GM23248 (cell line): Measurements from ENCODE around the gene PDE4C.

Experiments used
- EZH2 ChIP-seq: fragments of 200-600 bp; sonication (generic); IDR thresholded peaks from 2 replicates; pipeline ENCODE4 v1.6.1; 2018; ENCODE audit warnings: antibody characterized with exemption, mild to moderate bottlenecking; ENCODE audit not compliant: insufficient read depth, poor library complexity, severe bottlenecking
- EZH2phosphoT487 ChIP-seq: fragments of 200-600 bp; sonication (generic); IDR thresholded peaks from 2 replicates; pipeline ENCODE4 v1.6.1; 2018; ENCODE audit warnings: antibody characterized with exemption, moderate library complexity, mild to moderate bottlenecking, low read depth; ENCODE audit not compliant: insufficient read depth

DNA sequence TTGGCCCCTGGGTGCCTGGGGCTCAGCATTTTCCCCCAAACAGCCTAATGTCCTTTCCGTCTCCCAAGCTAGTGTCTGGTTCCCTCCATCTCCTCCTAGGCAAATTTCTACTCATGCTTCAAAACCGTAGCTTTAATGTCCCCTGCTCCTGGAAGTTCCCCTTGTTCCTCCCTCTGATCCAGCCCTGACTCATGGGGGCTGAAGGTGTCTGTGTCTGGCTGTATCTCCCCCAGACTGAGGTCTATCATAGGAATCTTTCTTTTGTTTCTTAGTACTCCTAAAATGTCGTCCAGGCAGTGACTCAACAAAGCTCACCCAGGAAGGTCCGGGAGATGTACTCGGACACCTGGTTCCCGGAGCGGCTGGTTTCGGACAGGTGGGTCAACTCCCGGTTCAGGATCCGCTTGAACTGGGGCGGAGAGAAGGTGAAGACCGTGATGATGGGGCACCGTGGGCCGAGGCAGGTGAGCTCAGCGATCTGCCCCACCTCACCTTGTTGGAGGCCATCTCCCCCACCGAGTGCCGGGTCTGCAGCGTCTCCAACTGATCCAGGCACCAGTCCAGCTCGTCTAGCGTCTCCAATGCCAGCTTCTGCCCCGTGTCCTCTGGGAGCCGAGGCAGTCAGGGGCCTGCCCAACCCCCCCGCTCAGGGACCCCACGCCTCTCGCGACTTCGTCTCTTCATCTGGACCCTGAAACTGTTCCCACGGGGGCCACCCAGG lies 6.2 kb downstream of the PDE4C start:
- no peak for TF ChIP-seq EZH2phosphoT487
- no peak for TF ChIP-seq EZH2
